DND-41 (cell line): ENCODE results near the gene NPDC1.
A peak's percentile ranks its signal among the peaks of the same experiment; 100 is the strongest.

Source experiments
- ATAC-seq: fragments of 200-7000 bp; cut with Tn5 transposase; 3 replicates; pipeline ENCODE4 v1.9.1; 2021; ENCODE audit warnings: low read depth; ENCODE audit not compliant: insufficient read depth
- DNase-seq: peaks from one replicate; pipeline ENCODE4 v3.0.0-alpha.2; 2020
- H2AFZ ChIP-seq: 2 replicates; pipeline ENCODE4 v1.6.0; 2012; ENCODE audit warnings: low read depth, low read length
- H3K27ac ChIP-seq: 2 replicates; pipeline ENCODE4 v1.5.1; 2012; ENCODE audit warnings: low read length, inconsistent platforms
- H3K27me3 ChIP-seq: fragments of 200-600 bp; sonication (generic); 2 replicates; pipeline ENCODE4 v1.6.0; 2012; ENCODE audit warnings: low read length, mild to moderate bottlenecking, inconsistent platforms; ENCODE audit not compliant: insufficient read depth, poor library complexity
- H3K36me3 ChIP-seq: 2 replicates; pipeline ENCODE4 v1.5.1; 2012; ENCODE audit warnings: low read length, inconsistent platforms; ENCODE audit not compliant: insufficient read depth
- H3K4me1 ChIP-seq: 2 replicates; pipeline ENCODE4 v1.5.1; 2012; ENCODE audit warnings: mild to moderate bottlenecking, low read length; ENCODE audit not compliant: insufficient read depth
- H3K4me2 ChIP-seq: 2 replicates; pipeline ENCODE4 v1.6.0; 2012; ENCODE audit warnings: mild to moderate bottlenecking, moderate library complexity, low read length, inconsistent platforms; ENCODE audit not compliant: insufficient read depth
- H3K4me3 ChIP-seq, 2 experiments: fragments of 200-600 bp in 1 of 2; shearing (Covaris generic) in 1 of 2; 2 replicates each; pipeline ENCODE4 v1.5.1; 2012 to 2016; ENCODE audit warnings: inconsistent platforms in 2 of 2, low read length in 2 of 2, mild to moderate bottlenecking in 2 of 2, low read depth in 1 of 2, moderate library complexity in 1 of 2
- H3K79me2 ChIP-seq: 2 replicates; pipeline ENCODE4 v1.6.0; 2012; ENCODE audit warnings: low read length, inconsistent platforms; ENCODE audit not compliant: insufficient read depth
- H3K9ac ChIP-seq: 2 replicates; pipeline ENCODE4 v1.6.0; 2012; ENCODE audit warnings: low read depth, mild to moderate bottlenecking, inconsistent platforms, low read length, moderate library complexity
- H3K9me3 ChIP-seq: 2 replicates; pipeline ENCODE4 v1.5.1; 2012; ENCODE audit warnings: low read length, moderate library complexity, mild to moderate bottlenecking, inconsistent platforms; ENCODE audit not compliant: insufficient read depth, severe bottlenecking
- H4K20me1 ChIP-seq: 2 replicates; pipeline ENCODE4 v1.6.0; 2012; ENCODE audit warnings: low read length; ENCODE audit not compliant: insufficient read depth
- CTCF ChIP-seq: IDR thresholded peaks from 2 replicates; pipeline ENCODE4 v1.5.1; 2012; ENCODE audit warnings: borderline replicate concordance, low read length, moderate library complexity, mild to moderate bottlenecking; ENCODE audit not compliant: poor library complexity, severe bottlenecking; ENCODE audit errors: extremely low read depth
- EZH2 ChIP-seq: IDR thresholded peaks from 3 replicates; pipeline ENCODE4 v1.6.1; 2012; ENCODE audit warnings: borderline replicate concordance, low read depth, mild to moderate bottlenecking, moderate library complexity, low read length, inconsistent platforms; ENCODE audit not compliant: severe bottlenecking

NPDC1 gene

GRCh38 chr9:137026828-137027227 is 19.1 kb downstream of the NPDC1 start:
- Histone ChIP-seq H3K36me3 (no peaks in the 10 kb centered on the region; the same call in 1 of the 2 replicates), H3K4me1 (peaks cover 28% of the 10 kb centered on the region), H3K27ac (no peak overlapping the region), H2AFZ (no peak overlapping the region), H3K4me3 (peak overlapping the region in 1 of 2 experiments; percentile 76; a peak in 2 of 4 replicates), H3K9me3 (no peaks in the 10 kb centered on the region), H3K27me3 (no peaks in the 10 kb centered on the region), H4K20me1 (peaks cover 8% of the 10 kb centered on the region), H3K4me2 (peak overlapping the region; percentile 100), H3K9ac (peak overlapping the region; percentile 60; the same call in 1 of the 2 replicates), H3K79me2 (no peaks in the 10 kb centered on the region)
- no peak for ATAC-seq
- no peak for DNase-seq
- no peak for TF ChIP-seq EZH2
- no peak for TF ChIP-seq CTCF

- H2AFZ ChIP-seq = no peak overlapping the region
- H3K4me3 ChIP-seq = 0 out of 4 replicates have a peak overlapping the region, but pooled peaks of 1 of the 2 experiments have one; percentile 25
- H3K4me2 ChIP-seq = peak overlapping the region; percentile 100; the same call in 1 of the 2 replicates
- ATAC-seq (no peak), DNase-seq (no peak)
- no peaks in the 10 kb centered on the region for H3K9me3 ChIP-seq
- H4K20me1 ChIP-seq = peaks cover 8% of the 10 kb centered on the region
- no peaks in the 10 kb centered on the region; the same call in 1 of the 2 replicates for H3K36me3 ChIP-seq
- no peak overlapping the region for H3K27ac ChIP-seq
- no peaks in the 10 kb centered on the region for H3K27me3 ChIP-seq
- H3K4me1 ChIP-seq = peaks cover 28% of the 10 kb centered on the region
- H3K79me2 ChIP-seq = no peaks in the 10 kb centered on the region
- no peak for TF ChIP-seq CTCF
- TF ChIP-seq EZH2 = no peak
- peak overlapping the region; percentile 60; the same call in 1 of the 2 replicates for H3K9ac ChIP-seq
Measured at GRCh38 chr9:137026384-137026783, 19.6 kb downstream of the NPDC1 start.

- no peak overlapping the region for H3K27ac ChIP-seq
- no peak overlapping the region for H3K4me3 ChIP-seq
- H4K20me1 ChIP-seq = peaks cover 8% of the 10 kb centered on the region
- ATAC-seq = no peak
- H3K27me3 ChIP-seq = no peaks in the 10 kb centered on the region
- no peak overlapping the region for H2AFZ ChIP-seq
- no peaks in the 10 kb centered on the region for H3K79me2 ChIP-seq
- H3K9ac ChIP-seq = no peak overlapping the region
- TF ChIP-seq CTCF = no peak
- TF ChIP-seq EZH2 = no peak
- H3K4me1 ChIP-seq = peaks cover 28% of the 10 kb centered on the region
- no peaks in the 10 kb centered on the region; the same call in 1 of the 2 replicates for H3K36me3 ChIP-seq
- no peaks in the 10 kb centered on the region for H3K9me3 ChIP-seq
- no peak for DNase-seq
- H3K4me2 ChIP-seq = no peak overlapping the region
Measured at GRCh38 chr9:137025517-137025966, 20.4 kb downstream of the NPDC1 start.

GRCh38 chr9:137023583-137023991 is 22.4 kb downstream of the NPDC1 start:
- H3K4me1 ChIP-seq = peaks cover 18% of the 10 kb centered on the region
- no peak for TF ChIP-seq EZH2
- no peak overlapping the region for H3K27ac ChIP-seq
- no peak overlapping the region for H3K4me2 ChIP-seq
- no peaks in the 10 kb centered on the region; the same call in 1 of the 2 replicates for H3K36me3 ChIP-seq
- H2AFZ ChIP-seq = no peak overlapping the region
- no peaks in the 10 kb centered on the region for H4K20me1 ChIP-seq
- no peaks in the 10 kb centered on the region for H3K79me2 ChIP-seq
- H3K9ac ChIP-seq = no peak overlapping the region
- no peak for ATAC-seq
- H3K27me3 ChIP-seq = no peaks in the 10 kb centered on the region
- DNase-seq = no peak
- H3K4me3 ChIP-seq = no peak overlapping the region
- H3K9me3 ChIP-seq = no peaks in the 10 kb centered on the region
